Rectal smooth muscle tissue (tissue), 1 donor: ENCODE results near the gene WBP1L.
A peak's percentile ranks its signal among the peaks of the same experiment; 100 is the strongest.
"Not testable (repeated sequence)": the region's sequence is repeated elsewhere in the genome, so short reads cannot be mapped to it uniquely, and the experiment has no call there.

ENCODE experiments used
- H3K27ac ChIP-seq: one replicate; pipeline ENCODE4 v1.7.0; 2013; ENCODE audit warnings: low read depth, low read length, inconsistent platforms
- H3K27me3 ChIP-seq: one replicate; pipeline ENCODE4 v1.7.0; 2013; ENCODE audit warnings: low read length; ENCODE audit not compliant: control insufficient read depth, insufficient read depth
- H3K36me3 ChIP-seq: one replicate; pipeline ENCODE4 v1.7.0; 2013; ENCODE audit warnings: low read length; ENCODE audit not compliant: control insufficient read depth, insufficient read depth
- H3K4me1 ChIP-seq: one replicate; pipeline ENCODE4 v1.7.0; 2013; ENCODE audit warnings: low read length; ENCODE audit not compliant: control insufficient read depth, insufficient read depth
- H3K4me3 ChIP-seq: one replicate; pipeline ENCODE4 v1.7.0; 2013; ENCODE audit warnings: low read length
- H3K9ac ChIP-seq: one replicate; pipeline ENCODE4 v1.7.0; 2013; ENCODE audit warnings: low read length

WBP1L gene

DNA sequence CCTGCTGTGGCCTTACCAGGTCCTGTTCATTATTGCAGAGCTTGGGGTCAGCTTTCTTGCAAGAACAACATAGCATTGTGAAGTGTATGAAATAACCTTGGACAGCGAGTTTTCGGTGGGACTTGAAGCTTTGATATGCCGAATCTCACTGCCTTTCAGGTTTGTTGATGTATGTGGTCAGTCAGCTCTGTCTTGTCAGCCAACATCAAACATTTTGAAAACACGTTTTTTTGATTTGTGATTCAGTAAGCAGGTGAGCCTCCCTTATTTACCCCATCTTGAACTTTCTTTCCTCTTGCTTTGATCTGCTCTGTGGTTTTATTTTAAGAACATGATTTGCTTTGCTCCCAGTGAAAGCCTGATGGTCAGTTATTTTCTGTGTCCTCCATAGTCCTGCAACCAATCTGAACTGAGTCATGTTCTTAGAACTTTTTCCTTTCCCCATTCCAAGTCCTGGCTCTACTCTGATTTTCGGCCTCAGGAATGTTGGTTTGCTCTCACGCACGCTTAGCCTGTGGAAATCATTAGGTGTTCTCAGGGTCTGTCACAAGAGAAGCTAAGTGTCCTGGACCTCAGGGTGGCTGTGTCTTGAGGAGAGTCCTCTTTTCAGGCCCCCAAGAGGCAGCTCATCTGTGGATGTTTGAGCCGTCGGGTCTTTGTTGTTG, 8.7 kb downstream of the WBP1L start:
- Histone ChIP-seq H3K36me3 (no peaks in the 10 kb centered on the region), H3K4me3 (no peak overlapping the region), H3K9ac (no peak overlapping the region), H3K27ac (peak overlapping the region; percentile 60), H3K27me3 (no peaks in the 10 kb centered on the region), H3K4me1 (peaks cover 17% of the 10 kb centered on the region)

DNA sequence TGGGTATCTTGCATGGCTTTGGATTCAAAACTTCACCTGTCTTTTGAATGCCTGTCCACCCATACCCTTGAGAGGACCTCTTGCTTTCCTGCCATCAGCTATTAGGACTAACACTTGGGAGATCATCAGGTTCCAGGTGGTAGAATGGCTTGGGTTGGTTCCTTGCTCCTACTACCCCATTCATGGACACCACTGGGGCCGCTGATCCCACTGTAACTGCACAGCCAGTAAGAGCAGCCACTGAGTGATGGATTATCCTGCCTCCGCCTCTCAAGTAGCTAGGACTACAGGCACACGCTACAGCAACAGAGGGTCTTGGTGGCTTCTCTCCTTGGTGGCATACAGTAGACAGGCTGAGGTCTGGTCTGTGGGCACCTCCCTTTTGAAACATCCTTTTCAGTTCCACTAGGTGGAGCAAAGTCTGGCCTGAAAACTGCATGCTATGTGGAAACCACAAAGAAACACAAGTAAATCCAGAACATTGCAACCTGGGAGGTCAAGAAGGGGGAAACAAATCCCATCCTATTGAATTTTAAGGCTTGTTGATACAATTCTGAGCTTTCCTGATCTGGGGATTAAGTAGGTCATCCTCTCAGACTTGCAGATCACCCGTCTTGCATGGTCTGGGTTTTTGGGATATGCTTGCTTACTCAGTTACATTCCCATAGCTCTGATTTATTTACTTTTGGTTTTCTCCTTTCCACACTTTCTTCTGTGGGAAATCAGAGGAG, 9.4 kb downstream of the WBP1L start:
- Histone ChIP-seq H3K36me3 (no peaks in the 10 kb centered on the region), H3K4me3 (no peak overlapping the region), H3K27ac (peak overlapping the region; percentile 60), H3K27me3 (no peaks in the 10 kb centered on the region), H3K4me1 (peaks cover 17% of the 10 kb centered on the region), H3K9ac (no peak overlapping the region)

DNA sequence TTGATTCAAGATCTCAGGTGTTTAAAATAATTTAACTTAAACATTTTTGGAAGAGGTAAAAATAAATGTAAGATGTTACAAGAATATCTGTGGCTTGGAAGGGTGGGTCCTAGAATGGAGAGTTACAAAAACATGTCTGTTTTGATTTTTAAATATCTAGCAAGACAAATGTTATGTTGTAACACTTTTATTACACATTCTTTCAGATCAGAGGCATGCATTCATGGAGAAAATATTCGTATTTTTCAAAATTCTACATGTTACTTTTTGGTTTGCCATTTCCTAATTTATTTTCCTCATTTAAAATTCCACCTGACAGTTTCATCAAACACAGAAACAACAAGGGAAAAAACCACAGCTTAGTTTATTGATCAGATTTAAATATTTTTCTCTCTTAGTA, 10.0 kb downstream of the WBP1L start:
- Histone ChIP-seq H3K4me1 (peaks cover 17% of the 10 kb centered on the region), H3K4me3 (no peak overlapping the region), H3K27ac (peak overlapping the region; percentile 60), H3K9ac (no peak overlapping the region), H3K36me3 (no peaks in the 10 kb centered on the region), H3K27me3 (no peaks in the 10 kb centered on the region)

DNA sequence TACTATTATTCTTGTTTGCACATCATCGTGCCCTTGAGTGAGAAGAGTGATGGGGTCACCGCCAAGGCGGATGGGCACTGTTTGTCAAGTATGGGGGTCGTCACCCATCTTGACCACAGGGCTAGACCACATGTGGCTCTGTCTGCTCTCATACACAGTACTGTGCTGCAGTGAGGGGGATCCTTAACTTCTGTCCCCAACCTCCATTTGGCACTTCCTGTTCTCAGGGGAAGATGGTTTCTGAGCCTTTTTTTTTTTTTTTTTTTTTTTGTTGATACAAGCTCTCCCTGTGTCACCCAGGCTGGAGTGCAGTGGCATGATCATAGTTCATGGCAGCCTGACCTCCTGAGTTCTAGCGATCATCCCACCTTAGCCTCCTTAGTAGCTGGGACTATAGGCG, 13.6 kb downstream of the WBP1L start:
- H3K4me3 ChIP-seq, result no peak overlapping the region
- no peak overlapping the region for H3K27ac ChIP-seq
- no peaks in the 10 kb centered on the region for H3K27me3 ChIP-seq
- peaks cover 12% of the 10 kb centered on the region for H3K4me1 ChIP-seq
- no peak overlapping the region for H3K9ac ChIP-seq
- H3K36me3 ChIP-seq, result no peaks in the 10 kb centered on the region

DNA sequence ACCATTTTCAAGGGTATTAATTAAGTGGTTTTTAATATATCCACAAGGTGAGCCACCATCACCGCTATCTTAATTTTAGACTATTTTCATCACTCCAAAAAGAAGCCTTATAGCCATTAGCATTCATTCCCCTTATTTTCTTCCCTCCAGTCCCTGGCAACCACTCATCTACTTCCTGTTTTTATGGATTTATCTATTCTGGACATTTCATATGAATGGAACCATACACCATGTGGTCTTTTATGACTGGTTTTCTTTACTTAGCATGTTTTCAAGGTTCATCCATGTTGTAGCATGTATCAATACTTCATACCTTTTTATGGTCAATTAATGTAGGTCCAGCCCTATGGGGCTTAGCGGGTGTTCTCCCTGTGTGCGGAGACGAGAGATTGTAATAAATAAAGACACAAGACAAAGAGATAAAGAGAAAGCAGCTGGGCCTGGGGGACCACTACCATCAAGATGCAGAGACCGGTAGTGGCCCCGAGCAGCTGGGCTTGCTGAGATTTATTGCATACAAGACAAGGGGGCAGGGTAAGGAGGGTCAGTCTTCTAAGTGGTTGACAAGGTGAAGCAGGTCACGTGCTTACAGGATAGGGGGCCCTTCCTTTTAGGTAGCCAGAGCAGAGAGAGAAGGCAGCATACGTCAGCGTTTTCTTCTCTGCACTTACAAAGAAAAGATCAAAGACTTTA, 14.6 kb downstream of the WBP1L start:
- Histone ChIP-seq H3K4me1 (peaks cover 5% of the 10 kb centered on the region), H3K4me3 (no peak overlapping the region), H3K9ac (no peak overlapping the region), H3K27ac (peak overlapping the region; percentile 82), H3K27me3 (no peaks in the 10 kb centered on the region), H3K36me3 (no peaks in the 10 kb centered on the region)

DNA sequence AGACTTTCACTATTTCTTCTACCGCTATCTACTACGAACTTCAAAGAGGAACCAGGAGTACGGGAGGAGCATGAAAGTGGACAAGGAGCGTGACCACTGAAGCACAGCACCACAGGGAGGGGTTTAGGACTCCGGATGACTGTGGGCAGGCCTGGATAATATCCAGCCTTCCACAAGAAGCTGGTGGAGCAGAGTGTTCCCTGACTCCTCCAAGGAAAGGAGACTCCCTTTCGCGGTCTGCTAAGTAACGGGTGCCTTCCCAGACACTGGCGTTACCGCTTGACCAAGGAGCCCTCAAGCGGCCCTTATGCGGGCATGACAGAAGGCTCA, 15.2 kb downstream of the WBP1L start:
- not testable (repeated sequence) for H3K4me3 ChIP-seq, H3K4me1 ChIP-seq, H3K27me3 ChIP-seq, H3K36me3 ChIP-seq, H3K9ac ChIP-seq
- H3K27ac ChIP-seq, result peak overlapping the region; percentile 82

DNA sequence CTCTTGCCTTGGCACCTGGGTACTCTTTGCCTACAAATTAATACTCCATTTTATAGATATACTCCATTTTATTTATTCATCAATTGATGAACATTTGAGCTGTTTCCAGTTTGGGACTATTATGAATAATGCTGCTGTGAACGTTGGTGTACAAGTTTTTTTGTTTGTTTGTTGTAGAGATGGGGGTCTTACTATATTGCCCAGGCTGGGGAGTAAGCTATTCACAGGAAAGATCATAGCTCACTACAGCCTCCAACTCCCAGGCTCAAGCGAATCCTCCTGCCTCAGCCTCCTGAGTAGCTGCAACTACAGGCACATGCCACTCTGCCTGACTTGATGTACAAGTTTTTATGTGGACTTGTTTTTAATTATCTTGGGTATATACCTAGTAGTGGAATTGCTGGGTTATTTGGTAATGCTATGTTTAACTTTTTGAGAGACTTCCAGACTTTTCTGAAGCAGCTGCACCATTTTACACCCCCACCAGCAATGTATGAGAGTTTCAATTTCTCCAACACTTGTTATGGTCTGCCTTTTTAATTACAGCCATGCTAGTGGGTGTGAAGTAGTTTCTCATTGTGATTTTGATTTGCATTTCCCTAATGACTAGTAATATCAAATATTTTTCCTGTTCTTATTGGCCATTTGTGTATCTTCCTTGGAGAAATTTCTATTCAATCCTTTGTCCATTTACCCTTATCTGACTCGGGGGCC, 15.9 kb downstream of the WBP1L start:
- Histone ChIP-seq H3K4me1 (peaks cover 4% of the 10 kb centered on the region), H3K4me3 (no peak overlapping the region), H3K9ac (no peak overlapping the region), H3K27me3 (no peaks in the 10 kb centered on the region), H3K27ac (peak overlapping the region; percentile 72), H3K36me3 (no peaks in the 10 kb centered on the region)

DNA sequence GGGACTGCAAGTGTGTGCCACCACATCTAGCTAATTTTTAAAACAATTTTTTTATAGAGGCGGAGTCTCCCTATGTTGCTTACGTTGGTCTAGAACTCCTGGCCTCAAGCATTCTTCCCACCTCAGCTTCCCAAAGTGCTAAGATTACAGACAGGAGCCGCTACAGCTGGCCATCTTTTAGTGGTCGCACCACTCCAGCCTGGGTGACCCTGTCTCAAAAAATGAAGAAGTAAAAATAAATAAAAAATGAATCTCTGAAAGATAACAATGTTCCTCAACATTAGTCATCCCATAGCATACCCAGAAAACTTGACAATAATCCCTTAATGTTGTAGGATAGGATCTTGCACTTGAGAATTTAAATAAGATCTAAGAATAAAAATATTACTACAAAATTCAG, 18.2 kb downstream of the WBP1L start:
- Histone ChIP-seq H3K27ac (no peak overlapping the region), H3K27me3 (no peaks in the 10 kb centered on the region), H3K36me3 (no peaks in the 10 kb centered on the region), H3K4me1 (peaks cover 7% of the 10 kb centered on the region), H3K4me3 (no peak overlapping the region), H3K9ac (no peak overlapping the region)

DNA sequence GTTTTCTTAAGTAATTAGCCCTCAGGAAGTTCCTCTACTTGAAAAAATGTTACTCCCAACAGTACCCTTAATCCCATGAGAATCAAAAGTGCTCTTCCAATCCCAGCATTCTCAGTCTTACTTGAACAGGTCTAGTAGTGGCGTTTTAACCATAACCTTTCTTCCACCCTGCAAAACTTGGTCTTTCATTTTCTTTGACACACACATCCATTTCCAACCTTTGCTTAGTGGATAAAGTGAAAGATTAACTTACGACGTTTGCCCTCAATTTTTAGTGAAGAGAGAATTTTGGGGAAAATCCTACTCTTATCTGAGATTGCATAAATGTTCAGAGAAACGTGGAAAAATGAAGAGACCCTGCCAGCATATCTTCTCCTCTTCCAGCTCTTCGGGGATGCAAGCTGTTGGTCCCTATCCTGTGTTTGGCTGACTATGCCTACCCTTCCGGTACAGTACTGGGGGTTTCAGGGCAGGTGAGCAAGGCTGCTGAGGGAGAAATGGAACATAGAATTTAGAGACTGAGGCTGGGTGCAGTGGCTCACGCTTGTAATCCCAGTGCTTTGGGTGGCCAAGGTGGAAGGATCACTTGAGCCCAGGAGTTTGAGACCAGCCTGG, 18.8 kb downstream of the WBP1L start:
- no peaks in the 10 kb centered on the region for H3K36me3 ChIP-seq
- H3K27ac ChIP-seq, result no peak overlapping the region
- peaks cover 7% of the 10 kb centered on the region for H3K4me1 ChIP-seq
- H3K9ac ChIP-seq, result no peak overlapping the region
- no peaks in the 10 kb centered on the region for H3K27me3 ChIP-seq
- no peak overlapping the region for H3K4me3 ChIP-seq

DNA sequence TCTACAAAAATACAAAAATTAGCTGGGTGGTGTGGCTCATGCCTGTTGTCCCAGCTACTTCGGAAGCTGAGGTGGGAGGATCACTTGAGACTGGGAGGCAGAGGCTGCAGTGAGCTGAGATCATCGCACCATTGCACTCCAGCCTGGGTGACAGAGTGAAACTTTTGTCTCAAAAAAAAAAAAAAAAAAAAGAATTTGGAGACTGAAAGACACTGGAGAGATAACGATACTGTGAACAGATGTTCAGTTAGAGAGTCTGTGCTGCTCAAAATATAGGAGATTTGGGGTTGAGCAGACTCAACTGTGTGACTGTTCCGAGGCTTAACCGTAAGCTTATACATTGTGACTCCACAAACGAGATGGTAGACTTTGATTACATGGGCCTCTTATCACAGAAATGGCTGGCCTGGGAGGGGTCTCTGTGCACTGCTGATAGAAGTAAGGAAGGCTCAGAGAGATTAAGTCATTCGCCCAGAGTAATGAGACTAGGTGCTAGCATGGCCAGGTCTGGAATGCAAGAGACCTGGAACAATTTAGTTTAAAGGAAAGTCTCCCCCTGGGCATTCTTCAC, 19.4 kb downstream of the WBP1L start:
- Histone ChIP-seq H3K27ac (no peak overlapping the region), H3K36me3 (no peaks in the 10 kb centered on the region), H3K4me1 (peaks cover 7% of the 10 kb centered on the region), H3K27me3 (no peaks in the 10 kb centered on the region), H3K9ac (no peak overlapping the region), H3K4me3 (no peak overlapping the region)

DNA sequence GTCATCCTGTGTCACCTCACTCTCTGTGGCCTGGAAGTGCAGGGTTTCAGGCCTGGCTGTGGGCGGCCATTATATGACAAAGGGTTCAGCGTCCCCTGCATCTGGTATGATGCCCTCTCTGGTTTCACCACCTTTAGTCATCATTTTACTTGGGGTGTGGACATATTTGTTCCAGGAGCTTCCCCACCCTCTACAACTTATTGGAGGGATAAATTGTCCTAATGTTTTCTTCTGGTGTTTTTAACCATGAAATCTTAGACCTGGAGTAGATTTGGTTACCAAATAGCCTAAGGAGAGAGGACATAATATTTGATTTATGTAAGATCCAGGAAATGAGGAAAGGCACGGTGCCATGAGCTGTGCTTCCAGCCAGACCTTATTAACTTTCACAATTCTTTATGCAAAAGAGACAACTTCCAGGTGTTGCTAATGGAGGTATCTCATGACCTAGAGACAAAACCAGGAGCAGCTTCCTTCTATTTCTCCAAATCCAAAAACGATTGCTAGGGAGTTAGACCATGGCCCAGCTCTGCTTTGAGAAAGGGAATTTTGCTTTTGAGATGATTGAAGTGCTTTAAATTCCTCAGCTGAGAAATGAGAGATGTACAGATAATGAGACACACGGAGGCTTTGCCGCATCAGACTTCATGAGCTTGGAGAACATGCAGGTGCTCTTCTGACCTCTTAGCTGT, 20.9 kb downstream of the WBP1L start:
- no peaks in the 10 kb centered on the region for H3K36me3 ChIP-seq
- no peaks in the 10 kb centered on the region for H3K27me3 ChIP-seq
- H3K27ac ChIP-seq, result no peak overlapping the region
- H3K4me1 ChIP-seq, result peaks cover 7% of the 10 kb centered on the region
- no peak overlapping the region for H3K9ac ChIP-seq
- no peak overlapping the region for H3K4me3 ChIP-seq
